Liver (tissue), 9 donors: ENCODE measurements around the gene ADGRF4. TPM values are rescaled to one million over a fixed set of nuclear protein-coding genes. Genes with fewer than 3 reads are reported as not detected.

Experiments used
- DNase-seq: peaks from one replicate; pipeline ENCODE4 v3.0.0-alpha.2; 2017; ENCODE audit warnings: low spot score
- H3K27ac ChIP-seq, 2 donors: one replicate each; pipeline ENCODE4 v1.7.0; 2013; ENCODE audit warnings: inconsistent platforms in 2 of 2, low read length in 2 of 2, control low read depth in 1 of 2, low read depth in 1 of 2, mild to moderate bottlenecking in 1 of 2
- H3K27me3 ChIP-seq, 4 donors: one replicate each; pipeline versions ENCODE4 v1.6.1 to v1.7.0; 2013; ENCODE audit warnings: low read length in 3 of 4, inconsistent platforms in 1 of 4, mild to moderate bottlenecking in 1 of 4, moderate library complexity in 1 of 4; ENCODE audit not compliant: control insufficient read depth in 4 of 4, insufficient read depth in 4 of 4
- H3K36me3 ChIP-seq, 4 donors: one replicate each; pipeline versions ENCODE4 v1.6.1 to v1.7.0; 2013; ENCODE audit warnings: low read length in 3 of 4, mild to moderate bottlenecking in 3 of 4, low read depth in 1 of 4, moderate library complexity in 1 of 4; ENCODE audit not compliant: control insufficient read depth in 4 of 4, insufficient read depth in 3 of 4
- H3K4me1 ChIP-seq, 4 donors: one replicate each; pipeline versions ENCODE4 v1.6.1 to v1.7.0; 2013; ENCODE audit warnings: low read length in 3 of 4, mild to moderate bottlenecking in 3 of 4, moderate library complexity in 1 of 4; ENCODE audit not compliant: control insufficient read depth in 4 of 4, insufficient read depth in 4 of 4
- H3K4me3 ChIP-seq, 3 donors: one replicate each; pipeline versions ENCODE4 v1.6.1 to v1.7.0; 2013; ENCODE audit warnings: low read length in 3 of 3, control low read depth in 1 of 3, low read depth in 1 of 3, mild to moderate bottlenecking in 1 of 3
- H3K9ac ChIP-seq, 2 donors: one replicate each; pipeline ENCODE4 v1.7.0; 2013; ENCODE audit warnings: low read length in 2 of 2, mild to moderate bottlenecking in 2 of 2, moderate library complexity in 2 of 2, control low read depth in 1 of 2, low read depth in 1 of 2
- H3K9me3 ChIP-seq, 4 donors: one replicate each; pipeline versions ENCODE4 v1.6.1 to v1.7.0; 2013; ENCODE audit warnings: low read length in 3 of 4; ENCODE audit not compliant: control insufficient read depth in 4 of 4
- ATF3 ChIP-seq: IDR thresholded peaks from 2 replicates; pipeline ENCODE4 v1.6.1; 2016; ENCODE audit warnings: antibody characterized with exemption
- CTCF ChIP-seq: fragments of 150-350 bp; IDR thresholded peaks from 2 replicates; pipeline ENCODE4 v1.5.1; 2017; ENCODE audit warnings: improper control_type of control experiment, low read depth, low read length; ENCODE audit not compliant: missing input control
- EGR1 ChIP-seq, 2 donors: IDR thresholded peaks; 2 replicates each; pipeline ENCODE4 v1.6.1; 2016 to 2018; ENCODE audit warnings: antibody characterized with exemption in 2 of 2, low read depth in 2 of 2
- FOXA1 ChIP-seq: IDR thresholded peaks from 2 replicates; pipeline ENCODE4 v1.6.1; 2016; ENCODE audit warnings: antibody characterized with exemption
- GABPA ChIP-seq, 2 donors: IDR thresholded peaks in 1 of 2; conservative IDR thresholded peaks in 1 of 2; 2 replicates each; pipeline ENCODE4 v1.6.1; 2016; ENCODE audit warnings: antibody characterized with exemption in 2 of 2, mild to moderate bottlenecking in 1 of 2, moderate library complexity in 1 of 2
- HNF4A ChIP-seq, 2 donors: conservative IDR thresholded peaks; 2 replicates each; pipeline ENCODE4 v1.6.1; 2016; ENCODE audit warnings: antibody characterized with exemption in 2 of 2, mild to moderate bottlenecking in 2 of 2
- HNF4G ChIP-seq: IDR thresholded peaks from 2 replicates; pipeline ENCODE4 v1.6.1; 2016; ENCODE audit warnings: antibody characterized with exemption
- JUND ChIP-seq, 2 donors: IDR thresholded peaks; 2 replicates each; pipeline ENCODE4 v1.6.1; 2016; ENCODE audit warnings: antibody characterized with exemption in 2 of 2
- NR2F2 ChIP-seq: IDR thresholded peaks from 2 replicates; pipeline ENCODE4 v1.6.1; 2016; ENCODE audit warnings: antibody characterized with exemption
- RAD21 ChIP-seq, 2 donors: IDR thresholded peaks; 2 replicates each; pipeline ENCODE4 v1.6.1; 2016; ENCODE audit warnings: antibody characterized with exemption in 2 of 2, mild to moderate bottlenecking in 2 of 2
- RXRA ChIP-seq, 2 donors: IDR thresholded peaks; 2 replicates each; pipeline ENCODE4 v1.6.1; 2017 to 2018; ENCODE audit warnings: antibody characterized with exemption in 2 of 2, mild to moderate bottlenecking in 1 of 2
- SP1 ChIP-seq: IDR thresholded peaks from 2 replicates; pipeline ENCODE4 v1.6.1; 2018; ENCODE audit warnings: antibody characterized with exemption, mild to moderate bottlenecking
- TAF1 ChIP-seq: conservative IDR thresholded peaks from 2 replicates; pipeline ENCODE4 v1.6.1; 2016; ENCODE audit warnings: antibody characterized with exemption, mild to moderate bottlenecking
- YY1 ChIP-seq: IDR thresholded peaks from 2 replicates; pipeline ENCODE4 v1.6.1; 2016; ENCODE audit warnings: antibody characterized with exemption, mild to moderate bottlenecking
- WGBS: extraction: QIAGEN DNeasy Blood & Tissue Kit; methylation state at CpG from one replicate; pipeline ENCODE4 v1.1.7; 2013; 5-methylcytosine and 5-hydroxymethylcytosine counted together
- polyA plus RNA-seq, 2 donors: library from polyadenylated mRNA; stranded (reverse) in 1 of 2; unstranded in 1 of 2; fragments of 200-250 nt in 1 of 2; fragments of >200 nt in 1 of 2; fragmentation: Nextera tagmentation in 1 of 2; extraction: Ambion mirVana in 1 of 2; gene quantifications; one replicate each; pipeline versions ENCODE4 v1.2.1 to v1.2.3, GENCODE V29; 2013 to 2015
- total RNA-seq, 2 donors: library from RNA; depleted of rRNA; stranded (reverse); fragments of >200 nt; gene quantifications; one replicate each; pipeline ENCODE4 v1.2.3, GENCODE V29; 2014
- TF ChIP-seq, protein P1 (sequence below): IDR thresholded peaks from 2 replicates; pipeline ENCODE4 v1.6.1; 2016; ENCODE audit warnings: antibody characterized with exemption, mild to moderate bottlenecking
- donor health status: healthy.
- donor health status: healthy.
- donor health status: healthy.
- donor health status: healthy.
- donor health status: healthy.

The ADGRF4 gene
- total and polyA plus RNA-seq, 4 donors, result not detected

DNA sequence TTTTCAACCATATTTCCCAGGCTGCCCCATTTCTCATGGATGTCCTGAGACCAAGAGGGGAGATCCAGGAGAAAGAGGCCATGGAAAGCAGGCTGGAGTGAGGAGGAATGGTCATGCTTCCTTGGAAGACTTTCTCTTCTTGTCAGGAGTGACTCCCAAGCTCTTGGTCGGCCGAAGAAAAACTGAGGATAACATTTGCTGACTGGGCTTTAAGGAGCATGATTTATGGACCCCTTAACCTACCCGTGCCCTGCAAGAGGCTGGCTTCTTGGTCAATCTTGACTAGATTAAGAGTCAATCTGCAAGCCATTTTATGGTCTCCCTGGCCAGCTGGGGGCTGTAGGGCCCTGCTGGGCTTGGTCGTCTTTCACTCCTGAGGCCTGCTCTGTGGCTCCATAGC lies 22.8 kb downstream of the ADGRF4 start:
- no peak for TF ChIP-seq GABPA (IDR thresholded peaks at IDR 0.05 in 1 of 2, conservative IDR thresholded peaks at IDR 0.05 in 1 of 2)
- H3K27ac ChIP-seq, result no peak overlapping the region
- H3K36me3 ChIP-seq, result no peaks in the 10 kb centered on the region
- H3K9me3 ChIP-seq, result no peaks in the 10 kb centered on the region
- no peak overlapping the region for H3K9ac ChIP-seq
- H3K4me1 ChIP-seq, result no peaks in the 10 kb centered on the region
- H3K4me3 ChIP-seq, result no peak overlapping the region
- WGBS, result 86% methylated on average over 4 of the region's 4 CpGs
- DNase-seq, result no peak
- H3K27me3 ChIP-seq, result no peaks in the 10 kb centered on the region

DNA sequence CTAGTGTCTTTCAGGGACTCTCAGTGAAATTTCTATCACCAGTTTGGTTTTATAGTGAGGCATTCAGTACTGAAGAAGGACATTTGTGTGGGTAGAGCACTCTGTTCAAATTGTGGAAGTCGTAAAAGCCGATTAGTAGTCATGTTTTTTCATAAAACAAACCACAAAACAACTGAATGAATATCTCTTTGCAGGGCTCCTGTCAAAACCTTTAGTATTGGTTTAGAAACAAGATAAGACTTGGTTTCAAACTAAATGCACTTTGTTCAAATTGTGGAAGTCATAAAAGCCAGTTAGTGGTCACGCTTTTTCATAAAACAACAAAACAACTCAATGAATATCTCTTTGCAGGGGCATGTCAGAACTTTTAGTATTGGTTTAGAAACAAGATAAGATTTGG lies 23.8 kb downstream of the ADGRF4 start:
- Histone ChIP-seq H3K4me3 (no peak overlapping the region), H3K27ac (no peak overlapping the region), H3K36me3 (no peaks in the 10 kb centered on the region), H3K27me3 (no peaks in the 10 kb centered on the region), H3K9ac (no peak overlapping the region), H3K9me3 (no peaks in the 10 kb centered on the region), H3K4me1 (no peaks in the 10 kb centered on the region)
- no peak for TF ChIP-seq GABPA (IDR thresholded peaks at IDR 0.05 in 1 of 2, conservative IDR thresholded peaks at IDR 0.05 in 1 of 2)
- TF ChIP-seq ATF3, result no peak
- DNase-seq, result no peak
- 78% methylated on average over 3 of the region's 3 CpGs for WGBS

GRCh38 chr6:47724300-47724699 lies 25.9 kb downstream of the ADGRF4 start:
- H3K9me3 ChIP-seq, result no peaks in the 10 kb centered on the region
- no peak overlapping the region for H3K4me3 ChIP-seq
- WGBS, result 88% methylated on average over 2 of the region's 2 CpGs
- no peak overlapping the region for H3K9ac ChIP-seq
- no peak for TF ChIP-seq NR2F2
- TF ChIP-seq HNF4G, result no peak
- no peak for TF ChIP-seq HNF4A (conservative IDR thresholded peaks at IDR 0.05)
- TF ChIP-seq, protein P1, sequence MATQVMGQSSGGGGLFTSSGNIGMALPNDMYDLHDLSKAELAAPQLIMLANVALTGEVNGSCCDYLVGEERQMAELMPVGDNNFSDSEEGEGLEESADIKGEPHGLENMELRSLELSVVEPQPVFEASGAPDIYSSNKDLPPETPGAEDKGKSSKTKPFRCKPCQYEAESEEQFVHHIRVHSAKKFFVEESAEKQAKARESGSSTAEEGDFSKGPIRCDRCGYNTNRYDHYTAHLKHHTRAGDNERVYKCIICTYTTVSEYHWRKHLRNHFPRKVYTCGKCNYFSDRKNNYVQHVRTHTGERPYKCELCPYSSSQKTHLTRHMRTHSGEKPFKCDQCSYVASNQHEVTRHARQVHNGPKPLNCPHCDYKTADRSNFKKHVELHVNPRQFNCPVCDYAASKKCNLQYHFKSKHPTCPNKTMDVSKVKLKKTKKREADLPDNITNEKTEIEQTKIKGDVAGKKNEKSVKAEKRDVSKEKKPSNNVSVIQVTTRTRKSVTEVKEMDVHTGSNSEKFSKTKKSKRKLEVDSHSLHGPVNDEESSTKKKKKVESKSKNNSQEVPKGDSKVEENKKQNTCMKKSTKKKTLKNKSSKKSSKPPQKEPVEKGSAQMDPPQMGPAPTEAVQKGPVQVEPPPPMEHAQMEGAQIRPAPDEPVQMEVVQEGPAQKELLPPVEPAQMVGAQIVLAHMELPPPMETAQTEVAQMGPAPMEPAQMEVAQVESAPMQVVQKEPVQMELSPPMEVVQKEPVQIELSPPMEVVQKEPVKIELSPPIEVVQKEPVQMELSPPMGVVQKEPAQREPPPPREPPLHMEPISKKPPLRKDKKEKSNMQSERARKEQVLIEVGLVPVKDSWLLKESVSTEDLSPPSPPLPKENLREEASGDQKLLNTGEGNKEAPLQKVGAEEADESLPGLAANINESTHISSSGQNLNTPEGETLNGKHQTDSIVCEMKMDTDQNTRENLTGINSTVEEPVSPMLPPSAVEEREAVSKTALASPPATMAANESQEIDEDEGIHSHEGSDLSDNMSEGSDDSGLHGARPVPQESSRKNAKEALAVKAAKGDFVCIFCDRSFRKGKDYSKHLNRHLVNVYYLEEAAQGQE, result no peak
- TF ChIP-seq TAF1, result no peak
- H3K27ac ChIP-seq, result no peak overlapping the region
- no peaks in the 10 kb centered on the region for H3K27me3 ChIP-seq
- no peaks in the 10 kb centered on the region for H3K4me1 ChIP-seq
- DNase-seq, result no peak
- H3K36me3 ChIP-seq, result no peaks in the 10 kb centered on the region

- no peaks in the 10 kb centered on the region for H3K4me1 ChIP-seq
- 34% methylated on average over 2 of the region's 2 CpGs for WGBS
- DNase-seq, result no peak
- H3K4me3 ChIP-seq, result no peak overlapping the region
- no peak overlapping the region for H3K9ac ChIP-seq
- no peak overlapping the region for H3K27ac ChIP-seq
- no peaks in the 10 kb centered on the region for H3K9me3 ChIP-seq
- no peaks in the 10 kb centered on the region for H3K27me3 ChIP-seq
- H3K36me3 ChIP-seq, result no peaks in the 10 kb centered on the region
- TF ChIP-seq CTCF (no peak), HNF4G (no peak), EGR1 (IDR thresholded peaks at IDR 0.05; ENCODE audit: low read depth in 2 of 2) (no peak), JUND (IDR thresholded peaks at IDR 0.05) (no peak), RXRA (IDR thresholded peaks at IDR 0.05) (no peak), YY1 (no peak), GABPA (IDR thresholded peaks at IDR 0.05 in 1 of 2, conservative IDR thresholded peaks at IDR 0.05 in 1 of 2) (no peak), HNF4A (conservative IDR thresholded peaks at IDR 0.05) (no peak), TAF1 (no peak), RAD21 (IDR thresholded peaks at IDR 0.05) (no peak), NR2F2 (no peak), SP1 (no peak), FOXA1 (no peak)
- TF ChIP-seq, protein P1, result no peak
Measured at GRCh38 chr6:47727391-47727790, 29.0 kb downstream of the ADGRF4 start.
